Hematopoietic multipotent progenitor cell treated with erythropoietin and hydrocortisone succinate and interleukin-3 and kit ligand, for 4 days (in vitro differentiated cells): ENCODE data around the gene LILRB3.
"Not testable (repeated sequence)": the region's sequence is repeated elsewhere in the genome, so short reads cannot be mapped to it uniquely, and the experiment has no call there.

ENCODE experiments used
- DNase-seq: peaks from one replicate; pipeline ENCODE4 v3.0.0-alpha.2; 2015

LILRB3 gene

DNA sequence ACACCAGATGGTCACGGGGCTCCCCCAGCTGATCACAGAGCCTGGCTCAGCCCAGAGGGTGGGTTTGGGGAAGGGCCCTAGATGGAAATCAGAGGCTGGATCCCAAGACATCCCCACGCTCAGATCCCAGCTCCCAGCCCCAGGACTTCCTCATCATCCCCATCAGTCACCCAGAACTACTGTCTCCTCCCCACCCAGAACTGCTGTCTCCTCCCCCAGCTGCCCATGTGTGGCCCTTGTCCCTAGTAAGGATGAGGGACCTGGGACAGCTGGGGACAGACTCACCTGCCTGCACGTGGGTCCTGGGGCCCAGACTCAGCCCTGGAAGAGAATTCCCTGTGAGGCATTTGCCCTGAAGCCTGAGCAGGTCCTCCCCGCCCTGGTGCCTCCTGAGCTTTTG lies 19.4 kb upstream of the LILRB3 start:
- DNase-seq = not testable (repeated sequence)

DNA sequence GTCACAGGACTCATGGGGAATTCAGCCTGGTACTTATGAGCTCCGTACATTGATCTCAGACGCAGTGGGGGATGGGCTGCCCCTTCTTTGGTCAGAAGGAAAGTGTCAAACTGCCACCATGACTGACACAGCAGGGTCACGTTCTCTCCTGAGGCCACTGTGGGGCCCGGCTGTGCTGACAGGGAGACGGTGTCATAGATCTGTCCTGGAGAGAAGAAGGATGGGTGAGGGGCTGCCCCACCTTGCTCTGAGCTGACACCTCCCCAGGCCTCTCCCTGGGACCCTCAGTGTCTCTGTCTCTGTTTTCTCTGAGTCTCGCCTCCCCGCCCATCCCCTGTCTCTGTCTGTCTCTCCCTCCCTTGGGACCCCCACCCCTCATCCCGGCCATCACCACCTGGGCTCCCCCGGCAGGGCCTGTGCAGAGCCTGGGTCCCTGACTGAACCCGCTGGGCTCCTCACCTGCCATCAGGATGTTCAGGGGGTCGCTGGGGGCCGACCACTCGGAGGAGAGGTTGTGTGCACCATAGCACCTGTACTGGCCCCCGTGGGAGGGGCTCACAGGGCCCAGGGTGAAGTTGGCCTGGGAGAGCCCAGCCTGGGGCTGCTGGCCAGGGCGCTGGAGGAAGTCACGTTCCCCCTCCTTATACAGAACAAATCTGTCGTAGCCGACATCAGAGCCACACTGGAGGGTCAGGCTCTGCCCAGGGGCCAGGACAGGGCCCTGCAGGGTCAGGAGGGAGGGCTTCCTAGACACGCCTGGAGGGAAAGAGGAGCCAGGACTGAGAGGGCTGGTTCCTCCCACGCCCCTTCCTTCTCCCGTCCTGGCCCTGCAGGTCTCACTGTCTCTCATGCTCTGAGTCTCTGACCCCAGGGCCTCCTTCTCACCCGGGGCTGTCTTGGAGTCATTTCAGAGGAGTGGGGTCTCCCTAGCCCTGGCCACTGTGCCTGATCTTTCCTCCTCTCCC lies 17.8 kb upstream of the LILRB3 start:
- not testable (repeated sequence) for DNase-seq

DNA sequence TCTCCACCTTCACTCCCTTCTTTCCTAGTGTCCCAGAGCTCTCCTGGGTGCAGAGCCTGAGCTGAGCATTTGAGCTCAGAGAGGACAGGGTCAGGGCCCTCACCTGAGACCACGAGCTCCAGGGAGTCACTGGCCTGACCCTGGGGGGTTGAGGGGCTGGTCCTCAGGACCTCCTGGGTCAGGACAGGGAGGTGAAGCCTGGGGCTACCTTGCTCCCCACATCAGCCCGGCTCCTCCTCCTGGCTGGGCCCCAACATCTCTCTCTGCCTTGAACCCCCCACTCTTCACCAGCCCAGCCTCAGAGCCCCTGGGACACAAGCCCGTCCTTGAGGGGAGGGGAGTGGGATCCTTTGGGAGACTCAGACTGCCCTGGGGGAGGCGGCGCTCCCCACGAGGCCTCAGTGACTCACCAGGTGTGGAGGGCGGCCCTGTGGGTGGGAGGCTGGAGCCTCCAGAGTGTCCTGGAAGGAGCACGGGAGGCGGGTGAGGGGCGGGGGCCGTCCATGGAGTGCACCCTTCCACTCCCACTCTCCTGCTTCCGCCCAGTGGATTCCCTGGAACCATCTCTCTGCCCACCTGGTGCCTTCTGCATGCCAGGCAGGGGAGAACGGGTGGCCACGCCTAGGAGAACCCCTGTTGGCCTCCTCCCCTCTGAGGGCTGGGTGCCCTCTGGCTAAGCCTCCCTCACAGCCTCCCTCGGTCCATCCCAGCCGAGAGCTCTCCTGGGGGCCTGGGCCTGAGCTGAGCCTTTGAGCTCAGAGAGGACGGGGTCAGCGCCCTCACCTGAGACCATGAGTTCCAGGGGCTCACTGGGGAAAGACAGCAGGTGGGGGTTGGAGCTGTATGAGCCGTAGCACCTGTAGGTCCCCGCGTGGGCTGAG lies 16.9 kb upstream of the LILRB3 start:
- DNase-seq = not testable (repeated sequence)

DNA sequence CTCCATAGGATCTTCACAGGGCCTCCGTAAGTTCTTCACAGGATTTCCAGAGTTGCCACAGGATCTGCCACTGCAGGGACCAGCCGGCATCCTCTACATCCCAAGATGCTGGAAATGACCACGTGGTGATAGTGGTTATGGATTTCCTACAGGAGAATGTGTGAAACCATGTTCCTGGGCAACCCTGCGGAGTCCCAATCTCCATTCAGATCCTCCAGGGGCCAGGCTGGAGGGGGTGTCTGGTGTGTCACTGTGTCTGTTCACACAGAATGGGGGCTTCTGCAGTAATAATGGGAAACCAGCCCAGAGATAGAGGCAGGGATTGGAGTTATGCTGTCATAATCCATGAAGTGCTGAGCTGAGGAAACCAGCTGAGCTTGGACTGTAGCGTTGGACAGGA lies 11.1 kb upstream of the LILRB3 start:
- DNase-seq = no peak

DNA sequence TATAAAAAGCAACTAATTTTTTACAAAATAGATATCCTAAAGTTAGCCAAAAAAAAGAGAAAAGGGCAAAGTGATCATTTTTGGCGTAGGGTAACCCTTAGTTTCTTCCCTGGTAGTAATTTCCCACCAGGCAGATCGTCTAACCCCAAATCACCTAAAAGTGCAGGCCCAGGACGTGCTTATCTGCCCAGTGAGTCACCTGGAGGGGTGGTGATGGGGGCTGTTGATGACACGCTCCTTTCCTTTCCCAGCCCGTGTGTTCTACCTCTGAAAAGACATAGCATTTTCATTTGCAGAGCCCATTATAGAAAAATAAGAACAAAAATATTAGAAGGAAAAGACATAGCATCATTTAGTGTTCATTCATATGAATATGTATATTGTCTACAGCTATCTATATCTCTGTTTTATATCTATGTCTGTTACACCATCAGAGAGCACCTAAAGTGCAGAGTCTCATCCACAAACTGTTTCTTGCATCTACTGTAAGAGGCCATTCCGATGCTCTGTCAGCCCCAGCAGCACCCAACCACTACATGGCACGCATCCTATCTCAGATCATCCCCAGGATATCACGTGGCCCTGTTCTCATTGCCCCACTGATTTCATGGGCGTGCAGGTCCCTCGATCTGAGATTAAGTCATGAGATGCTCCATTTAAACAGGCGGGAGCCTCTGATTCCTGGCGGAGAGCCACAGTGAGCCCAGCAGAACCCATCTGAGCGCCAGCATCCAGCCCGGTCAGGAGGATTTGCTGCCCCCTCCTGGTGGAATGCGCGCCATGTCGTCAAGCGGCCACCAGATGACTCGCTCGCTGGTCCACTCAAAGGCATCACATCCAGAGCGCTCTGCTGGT lies 8.5 kb upstream of the LILRB3 start:
- DNase-seq = peak; percentile 90

DNA sequence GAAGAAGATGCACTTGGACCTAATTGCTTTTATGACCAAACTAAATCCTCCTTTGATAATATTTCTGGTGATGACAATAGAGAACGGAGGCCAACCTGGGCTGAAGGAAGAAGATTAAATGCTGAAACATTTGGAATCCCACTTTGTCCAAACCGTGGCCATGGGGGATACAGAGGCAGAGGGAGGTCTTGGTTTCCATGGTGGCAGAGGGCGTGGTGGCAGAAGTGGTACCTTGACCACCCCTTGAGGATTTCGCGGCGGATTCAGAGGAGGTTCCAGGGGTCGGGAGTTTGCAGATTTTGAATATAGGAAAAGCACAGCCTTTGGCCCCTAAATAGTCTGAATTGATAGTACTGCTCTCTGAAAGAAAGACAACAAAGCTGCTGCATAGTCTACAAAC lies 7.2 kb upstream of the LILRB3 start:
- DNase-seq = no peak

DNA sequence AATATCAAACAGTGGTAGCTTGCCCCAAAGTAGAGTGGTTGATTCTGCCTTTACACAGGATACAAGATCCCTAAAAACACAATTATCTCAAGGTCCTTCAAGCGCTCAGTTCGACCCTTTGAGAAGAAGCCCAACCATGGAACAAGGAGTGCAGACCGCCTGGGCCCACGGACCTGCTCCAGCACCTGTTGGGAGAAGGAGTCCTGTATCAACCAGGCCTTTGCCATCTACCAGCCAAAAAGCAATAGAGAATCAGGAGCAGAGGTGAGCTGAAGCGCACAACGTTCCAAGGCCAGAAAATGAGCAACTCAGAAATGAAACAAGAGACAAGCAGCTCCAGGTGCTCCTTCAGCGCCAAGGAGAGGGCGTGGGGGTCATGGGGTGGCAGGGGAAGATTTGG lies 6.3 kb upstream of the LILRB3 start:
- DNase-seq = no peak

DNA sequence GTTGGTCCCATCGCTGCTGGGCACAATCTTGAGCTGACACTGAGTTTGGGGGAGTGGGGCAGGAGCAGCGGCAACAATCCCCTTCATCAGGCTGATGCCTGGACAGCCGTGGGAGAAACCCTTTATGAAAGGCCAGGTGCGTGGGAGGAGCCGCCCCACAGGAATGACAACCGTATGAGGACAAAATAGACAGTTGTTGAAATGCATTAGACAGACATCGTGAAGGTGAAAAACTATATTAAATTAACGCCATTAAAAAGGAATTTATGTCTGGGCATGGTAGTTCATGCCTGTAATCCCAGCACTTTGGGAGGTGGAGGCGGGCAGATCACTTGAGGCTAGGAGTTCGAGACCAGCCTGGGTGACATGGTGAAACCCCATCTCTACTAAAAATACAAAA lies 1.8 kb upstream of the LILRB3 start:
- not testable (repeated sequence) for DNase-seq

DNA sequence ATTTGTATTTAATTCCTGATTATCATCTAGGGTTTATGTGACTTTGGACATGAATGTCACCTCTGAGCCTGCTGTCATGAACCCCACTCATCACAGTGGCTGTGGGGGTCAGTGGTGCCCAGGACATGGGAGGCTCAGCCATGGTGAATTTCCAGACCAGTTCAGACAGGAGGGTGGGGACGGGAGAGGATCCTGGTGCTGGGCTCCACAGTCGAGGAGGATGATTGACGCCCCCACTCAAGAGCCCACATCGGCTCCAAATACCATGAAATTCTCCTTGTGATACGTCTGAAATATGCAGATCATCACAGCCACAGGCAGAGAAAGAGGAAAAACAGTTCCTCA lies 1.1 kb upstream of the LILRB3 start:
- not testable (repeated sequence) for DNase-seq

DNA sequence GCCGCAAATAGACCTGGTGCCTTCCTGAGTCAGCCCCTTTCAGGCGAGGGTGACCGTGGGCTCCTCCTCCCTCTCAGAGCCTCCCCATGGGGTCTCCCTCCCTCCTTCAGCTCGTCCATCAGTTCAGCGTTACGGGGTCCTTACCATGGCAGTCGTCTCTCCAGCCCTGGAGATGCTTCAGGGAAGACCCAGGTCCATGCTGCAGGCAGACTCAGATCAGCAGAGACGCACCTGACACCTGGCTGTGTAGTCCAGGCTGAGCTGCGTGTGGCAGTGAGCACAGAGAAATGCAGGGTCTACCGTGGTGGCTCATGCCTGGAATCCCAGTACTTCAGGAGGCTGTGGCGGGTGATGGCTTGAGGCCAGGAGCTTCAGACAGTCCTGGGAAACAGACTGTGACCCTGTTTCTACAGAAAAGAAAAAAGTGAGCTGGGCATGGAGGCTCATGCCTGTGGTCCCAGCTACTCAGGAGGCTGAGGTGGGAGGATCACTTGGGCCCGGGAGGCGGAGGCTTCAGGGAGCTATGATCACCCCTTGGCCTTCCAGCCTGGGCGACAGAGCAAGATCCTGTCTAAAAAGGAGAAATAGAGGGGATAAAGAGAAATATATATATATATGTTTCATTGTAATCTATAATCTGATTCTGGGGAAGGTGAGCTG lies 600 bp upstream of the LILRB3 start:
- DNase-seq = not testable (repeated sequence)

DNA sequence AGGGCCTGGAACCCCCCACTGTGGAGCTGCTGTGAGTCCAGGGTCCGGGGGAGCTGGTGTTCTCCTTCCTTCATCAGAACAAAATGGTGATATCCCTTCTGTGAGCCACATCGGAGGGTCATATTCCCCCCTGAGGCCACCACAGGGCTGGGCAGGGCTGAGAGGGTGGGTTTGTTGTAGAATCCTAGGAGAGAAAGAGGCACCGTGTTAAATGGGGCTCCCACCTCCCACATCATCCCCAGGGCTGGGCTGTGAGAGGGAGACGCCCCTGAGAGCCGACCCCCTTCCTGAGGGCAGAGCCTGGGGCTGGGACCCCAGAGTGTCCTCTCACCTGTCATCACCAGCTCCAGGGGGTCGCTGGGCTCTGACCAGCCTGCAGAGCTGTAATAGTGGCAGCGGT lies 860 bp downstream of the LILRB3 start:
- not testable (repeated sequence) for DNase-seq

DNA sequence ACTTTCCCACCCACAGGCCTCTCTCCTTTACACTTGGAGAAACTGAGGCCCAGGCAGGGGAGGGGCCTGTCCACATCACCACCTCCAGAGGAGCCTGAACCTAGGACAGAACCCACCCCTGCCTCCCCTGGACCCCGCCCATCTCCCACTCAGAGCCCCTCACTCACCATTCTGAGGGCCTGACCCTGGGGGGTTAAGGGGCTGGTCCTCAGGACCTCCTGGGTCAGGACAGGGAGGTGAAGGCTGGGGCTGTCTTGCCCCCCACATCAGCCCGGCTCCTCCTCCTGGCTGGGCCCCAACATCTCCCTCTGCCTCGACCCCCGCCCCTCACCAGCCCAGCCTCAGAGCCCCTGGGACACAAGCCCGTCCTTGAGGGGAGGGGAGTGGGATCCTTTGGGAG lies 3.1 kb downstream of the LILRB3 start:
- DNase-seq = not testable (repeated sequence)

DNA sequence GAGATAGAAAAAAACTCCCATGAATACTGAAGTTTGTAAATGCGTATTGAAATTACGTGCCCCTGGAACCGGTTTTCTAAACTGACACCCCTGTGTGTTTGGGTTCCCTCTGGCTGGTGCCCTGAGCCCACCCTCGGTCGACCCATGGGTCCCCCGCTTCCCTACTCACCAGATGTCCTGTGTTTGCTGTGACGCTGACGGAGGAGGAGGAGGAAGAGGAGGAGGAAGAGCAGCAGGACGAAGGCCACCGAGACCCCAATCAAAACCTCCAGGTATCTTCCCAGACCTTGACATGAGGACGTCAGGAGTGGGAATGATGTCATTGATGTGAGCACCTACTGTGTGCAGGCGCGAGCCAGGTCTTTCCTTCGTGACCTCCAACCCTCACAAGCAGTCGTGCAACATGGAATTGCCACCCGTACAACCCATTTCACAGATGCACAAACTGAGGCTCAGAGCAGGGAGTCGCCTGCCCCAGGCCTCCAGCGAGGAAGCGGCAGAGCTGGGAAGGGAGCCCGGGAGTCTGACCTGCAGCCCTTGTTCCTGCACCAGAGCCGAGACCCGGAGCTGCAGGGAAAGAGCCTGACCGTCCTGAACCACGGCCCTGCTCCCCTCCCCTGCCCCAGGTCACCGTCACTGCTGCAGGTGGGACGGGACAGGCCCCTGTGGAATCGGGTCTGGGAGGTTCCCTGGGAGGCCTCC lies 3.7 kb downstream of the LILRB3 start:
- no peak for DNase-seq

DNA sequence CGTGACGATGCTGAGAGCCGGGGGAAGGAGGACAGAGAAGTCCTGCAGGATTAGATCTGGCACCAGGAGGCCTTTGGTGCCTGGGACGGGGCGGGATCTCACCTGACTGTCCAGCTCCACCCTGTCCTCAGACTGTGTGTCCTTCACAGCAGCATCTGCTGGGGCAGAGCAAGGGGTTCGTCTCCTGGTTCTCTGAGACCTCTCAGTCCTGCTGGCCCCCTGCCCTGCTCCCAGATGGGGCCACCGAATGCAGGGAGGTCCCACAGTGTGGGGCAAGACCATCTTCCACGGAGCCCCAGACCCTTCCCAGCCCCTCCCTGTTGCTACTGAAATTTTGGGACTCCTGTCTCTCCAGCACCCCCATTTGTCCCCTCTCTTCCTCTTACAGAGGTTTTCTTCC lies 4.5 kb downstream of the LILRB3 start:
- DNase-seq = no peak

DNA sequence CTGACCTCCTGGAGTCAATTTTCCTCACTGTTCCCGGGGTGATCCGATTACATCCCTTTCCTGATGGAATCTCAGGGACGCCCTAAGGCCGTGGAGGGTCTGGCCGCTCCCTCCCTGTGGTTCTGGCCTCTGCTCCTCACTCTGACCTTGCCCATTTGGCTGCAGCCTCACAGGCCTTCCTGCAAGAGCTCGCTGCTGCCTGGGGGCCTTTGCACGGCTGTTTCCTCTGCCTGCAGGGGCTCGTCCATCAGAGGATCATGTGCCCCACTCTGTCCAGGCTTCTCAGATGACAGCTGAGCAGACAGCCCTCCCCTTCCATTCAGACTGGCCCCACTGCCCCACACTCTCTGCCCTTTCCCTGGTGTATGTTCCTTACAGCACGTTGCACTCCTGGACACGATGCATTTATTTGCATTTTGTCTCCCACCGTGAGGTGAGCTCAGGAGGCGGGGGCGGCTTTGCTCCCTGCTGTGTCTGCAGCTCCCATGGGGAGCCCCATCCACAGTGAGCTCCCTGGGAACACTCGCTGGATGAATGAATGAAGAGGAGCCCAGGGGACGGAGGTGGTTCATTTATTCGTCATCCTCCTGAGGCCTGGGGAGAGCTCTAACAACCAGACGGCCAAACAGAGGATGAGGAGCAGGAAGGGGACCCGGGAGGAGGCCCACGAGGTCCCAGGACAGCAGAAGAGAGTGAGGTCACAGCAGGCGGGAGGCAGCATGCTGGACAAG lies 5.1 kb downstream of the LILRB3 start:
- DNase-seq = not testable (repeated sequence)

DNA sequence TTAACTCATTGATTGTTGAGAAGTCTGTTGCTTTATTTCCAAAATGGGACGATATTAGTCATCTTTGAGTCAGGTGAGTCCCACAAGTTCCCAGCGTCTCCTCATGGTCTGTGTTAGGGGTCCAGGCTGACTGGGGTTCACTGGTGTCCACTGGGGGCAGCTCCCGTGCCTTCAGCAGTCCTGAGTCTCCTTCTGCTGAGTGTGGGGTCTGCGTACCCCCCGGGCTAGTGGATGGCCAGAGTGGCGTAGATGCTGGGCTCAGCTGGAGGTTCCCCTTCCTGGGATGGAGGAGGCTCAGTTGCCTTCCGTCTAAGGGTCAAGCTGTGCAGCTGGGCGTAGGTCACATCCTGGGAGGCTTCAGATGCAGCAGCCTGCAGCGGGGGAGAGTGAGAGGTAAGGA lies 5.9 kb downstream of the LILRB3 start:
- DNase-seq = no peak

DNA sequence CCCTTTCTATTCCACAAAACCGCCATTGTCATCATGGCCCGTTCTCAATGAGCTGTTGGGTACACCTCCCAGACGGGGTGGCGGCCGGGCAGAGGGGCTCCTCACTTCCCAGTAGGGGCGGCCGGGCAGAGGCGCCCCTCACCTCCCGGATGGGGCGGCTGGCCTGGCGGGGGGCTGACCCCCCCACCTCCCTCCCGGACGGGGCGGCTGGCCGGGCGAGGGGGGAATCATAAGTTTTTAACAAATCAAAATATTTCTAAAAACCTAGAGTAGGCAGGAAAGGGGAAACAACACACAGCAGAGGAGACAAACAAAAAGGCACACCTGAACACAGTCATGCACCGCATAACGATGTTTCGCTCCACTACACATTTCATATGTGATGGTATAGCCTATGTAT lies 8.1 kb downstream of the LILRB3 start:
- not testable (repeated sequence) for DNase-seq

DNA sequence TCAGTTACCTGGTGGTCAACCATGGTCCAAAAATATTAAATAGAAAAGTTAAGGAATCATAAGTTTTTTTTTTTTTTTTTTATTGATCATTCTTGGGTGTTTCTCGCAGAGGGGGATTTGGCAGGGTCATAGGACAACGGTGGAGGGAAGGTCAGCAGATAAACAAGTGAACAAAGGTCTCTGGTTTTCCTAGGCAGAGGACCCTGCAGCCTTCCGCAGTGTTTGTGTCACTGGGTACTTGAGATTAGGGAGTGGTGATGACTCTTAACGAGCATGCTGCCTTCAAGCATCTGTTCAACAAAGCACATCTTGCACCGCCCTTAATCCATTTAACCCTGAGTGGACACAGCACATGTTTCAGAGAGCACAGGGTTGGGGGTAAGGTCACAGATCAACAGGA lies 8.6 kb downstream of the LILRB3 start:
- DNase-seq = not testable (repeated sequence)

DNA sequence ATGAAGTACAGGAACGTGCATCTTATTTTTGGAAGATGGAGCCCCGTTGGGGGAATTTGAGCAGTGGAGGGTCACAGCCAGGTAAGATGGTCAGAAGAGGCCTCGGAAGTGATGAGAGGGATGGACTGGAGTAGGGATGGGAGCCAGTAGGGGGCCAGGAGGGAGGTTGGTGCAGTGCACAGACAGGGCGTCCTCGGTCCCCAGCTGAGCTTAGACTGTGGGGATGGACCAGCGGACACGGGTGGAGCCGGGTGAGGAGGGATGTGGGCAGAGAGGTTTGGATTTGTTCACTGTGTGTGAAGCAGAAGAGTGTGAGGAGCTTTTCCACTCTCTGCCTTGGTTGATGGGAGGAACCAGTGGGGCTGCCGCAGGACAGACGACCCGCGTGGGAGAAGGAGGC lies 11.6 kb downstream of the LILRB3 start:
- DNase-seq = no peak

DNA sequence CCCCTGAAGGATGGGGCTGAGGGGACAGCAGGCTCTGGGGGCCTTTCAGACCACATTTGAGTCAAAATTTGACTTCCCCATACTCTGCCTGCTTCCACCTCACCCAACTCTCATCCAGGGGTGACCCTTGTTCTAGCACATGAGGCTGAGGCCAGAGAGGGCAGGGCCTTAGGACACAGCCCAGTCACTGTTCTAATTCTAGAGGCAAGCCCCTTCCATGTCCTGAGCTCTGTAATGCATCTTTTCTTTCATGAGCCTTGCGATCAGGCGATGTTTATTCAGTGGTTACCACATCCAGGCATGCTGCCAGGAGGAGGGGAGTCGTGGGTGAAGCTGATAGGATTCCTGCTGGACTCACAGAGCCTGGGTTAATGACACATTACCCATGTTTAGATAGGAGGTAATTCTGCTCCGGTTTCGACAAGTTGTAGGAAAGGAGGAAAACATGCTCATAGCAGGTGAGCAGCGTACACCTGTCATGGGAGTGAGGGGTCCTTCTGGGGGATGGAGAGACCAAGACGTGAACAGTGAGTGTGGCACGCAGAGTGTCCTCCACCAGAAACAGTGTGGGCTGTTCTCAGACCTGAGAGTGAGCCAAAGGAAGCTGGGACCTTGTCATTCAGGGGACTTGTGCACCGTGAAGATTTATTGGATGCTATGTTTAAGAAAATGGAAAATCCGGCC lies 12.9 kb downstream of the LILRB3 start:
- peak; percentile 97 for DNase-seq
